HFFc6 (cell line): ENCODE measurements around the gene WFDC1. TPM values are rescaled to one million over a fixed set of nuclear protein-coding genes. Genes with fewer than 3 reads are reported as not detected.

Experiments used
- DNase-seq: peaks from one replicate; pipeline ENCODE4 v3.0.0-alpha.2; 2018
- H3K27ac Mint-ChIP-seq: 2 replicates; pipeline ENCODE4 v1.8.0; 2020; ENCODE audit warnings: mild to moderate bottlenecking, mixed read lengths
- H3K27me3 Mint-ChIP-seq: 2 replicates; pipeline ENCODE4 v1.8.0; 2021; ENCODE audit warnings: mild to moderate bottlenecking, moderate library complexity, mixed read lengths; ENCODE audit not compliant: insufficient read depth
- H3K36me3 Mint-ChIP-seq: 2 replicates; pipeline ENCODE4 v1.8.0; 2021; ENCODE audit warnings: low read depth, mixed read lengths
- H3K4me1 Mint-ChIP-seq: 2 replicates; pipeline ENCODE4 v1.8.0; 2020; ENCODE audit warnings: low read depth, mixed read lengths
- H3K4me3 Mint-ChIP-seq: 2 replicates; pipeline ENCODE4 v1.8.0; 2020; ENCODE audit warnings: mild to moderate bottlenecking, moderate library complexity, mixed read lengths
- H3K9me3 Mint-ChIP-seq: 2 replicates; pipeline ENCODE4 v1.8.0; 2020; ENCODE audit warnings: mild to moderate bottlenecking, mixed read lengths
- total RNA-seq, 6 experiments: library from RNA; stranded (reverse); fragmentation: NEBNext Ultra II Directional; extraction: Animal tissue kit (Norgen Biotek cat#: 25700); gene quantifications; 2 replicates in 1 of 6; 3 replicates in 5 of 6; pipeline ENCODE4 v1.2.3, GENCODE V29; 2021
- TF ChIP-seq, protein P1 (sequence below): fragments of 200-600 bp; sonication (generic); IDR thresholded peaks from 2 replicates; pipeline ENCODE4 v1.5.0; 2021; ENCODE audit warnings: antibody characterized with exemption, mild to moderate bottlenecking

Gene WFDC1
- total RNA-seq, 6 experiments from 2014 or later: 2.4 to 34.5 (median 2.8) TPM

- H3K4me1 Mint-ChIP-seq: peaks cover 19% of the 10 kb centered on the region
- no peaks in the 10 kb centered on the region; the same call in 1 of the 2 replicates for H3K9me3 Mint-ChIP-seq
- H3K27ac Mint-ChIP-seq: no peak overlapping the region
- no peak overlapping the region for H3K4me3 Mint-ChIP-seq
- peaks cover 4% of the 10 kb centered on the region; the same call in 1 of the 2 replicates for H3K36me3 Mint-ChIP-seq
- DNase-seq: no peak
- peaks cover 44% of the 10 kb centered on the region for H3K27me3 Mint-ChIP-seq
- TF ChIP-seq, protein P1, sequence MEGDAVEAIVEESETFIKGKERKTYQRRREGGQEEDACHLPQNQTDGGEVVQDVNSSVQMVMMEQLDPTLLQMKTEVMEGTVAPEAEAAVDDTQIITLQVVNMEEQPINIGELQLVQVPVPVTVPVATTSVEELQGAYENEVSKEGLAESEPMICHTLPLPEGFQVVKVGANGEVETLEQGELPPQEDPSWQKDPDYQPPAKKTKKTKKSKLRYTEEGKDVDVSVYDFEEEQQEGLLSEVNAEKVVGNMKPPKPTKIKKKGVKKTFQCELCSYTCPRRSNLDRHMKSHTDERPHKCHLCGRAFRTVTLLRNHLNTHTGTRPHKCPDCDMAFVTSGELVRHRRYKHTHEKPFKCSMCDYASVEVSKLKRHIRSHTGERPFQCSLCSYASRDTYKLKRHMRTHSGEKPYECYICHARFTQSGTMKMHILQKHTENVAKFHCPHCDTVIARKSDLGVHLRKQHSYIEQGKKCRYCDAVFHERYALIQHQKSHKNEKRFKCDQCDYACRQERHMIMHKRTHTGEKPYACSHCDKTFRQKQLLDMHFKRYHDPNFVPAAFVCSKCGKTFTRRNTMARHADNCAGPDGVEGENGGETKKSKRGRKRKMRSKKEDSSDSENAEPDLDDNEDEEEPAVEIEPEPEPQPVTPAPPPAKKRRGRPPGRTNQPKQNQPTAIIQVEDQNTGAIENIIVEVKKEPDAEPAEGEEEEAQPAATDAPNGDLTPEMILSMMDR: no peak
Observed at GRCh38 chr16:84283314-84284153, 11.1 kb upstream of the WFDC1 start.

DNA sequence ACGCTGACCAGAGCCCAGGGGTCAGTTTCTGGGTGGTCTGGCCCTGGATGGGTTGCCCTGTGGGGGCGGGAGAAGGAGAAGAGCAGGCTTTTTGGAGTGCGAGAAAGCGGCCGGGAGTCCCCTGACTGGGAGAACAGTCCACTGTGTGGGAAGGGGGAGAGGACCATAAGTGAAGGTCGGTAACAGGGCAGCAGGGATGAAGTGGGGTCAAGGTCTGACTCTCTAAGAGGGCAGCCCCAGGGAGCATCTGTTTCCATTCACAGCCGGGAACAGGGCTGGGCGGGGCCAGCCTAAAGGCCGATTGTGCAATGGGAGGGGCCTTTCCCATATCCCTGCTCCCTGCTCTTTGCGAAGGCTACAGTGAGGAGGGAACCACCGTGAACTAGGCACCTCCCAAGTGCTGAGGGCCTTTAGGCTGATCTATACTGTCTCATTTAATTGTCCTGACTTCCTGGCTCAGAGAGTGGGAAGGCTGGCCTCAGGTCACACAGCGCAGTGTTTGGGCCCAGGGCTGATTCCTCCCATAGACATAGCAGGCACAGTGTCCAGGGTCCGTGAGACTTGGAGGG lies 10.4 kb upstream of the WFDC1 start:
- H3K27ac Mint-ChIP-seq: no peak overlapping the region

DNA sequence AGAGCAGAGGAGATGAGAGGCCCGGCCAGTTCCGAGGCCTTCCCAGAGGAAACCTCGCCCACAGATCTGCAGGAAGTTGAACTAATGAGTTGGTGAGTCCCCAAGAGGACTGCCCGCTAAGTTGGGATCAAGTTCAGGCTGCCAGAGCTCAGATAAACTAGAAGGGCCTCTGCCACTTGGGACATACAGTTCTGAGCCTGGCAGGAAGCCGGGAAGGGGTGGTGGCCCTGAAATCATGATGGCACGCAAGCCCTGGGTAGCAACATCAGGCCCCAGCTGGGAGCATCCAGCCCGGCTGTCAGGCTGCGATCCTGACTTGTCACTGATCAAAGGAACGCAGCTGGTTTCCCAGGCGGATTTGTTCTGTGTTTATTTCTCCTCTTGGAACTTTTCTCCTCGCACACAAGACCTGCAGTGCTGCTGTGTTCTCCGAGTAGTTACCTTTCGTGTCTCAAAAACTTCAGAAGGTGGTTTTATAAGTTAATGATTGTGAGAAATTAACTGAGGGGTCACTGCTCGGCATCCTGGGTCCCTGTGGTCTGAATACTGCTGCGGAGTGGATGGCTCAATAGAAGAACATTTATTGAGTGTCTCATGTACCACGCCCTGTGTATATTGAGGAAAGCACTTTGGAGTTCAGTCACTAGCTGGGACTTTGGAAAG lies 8.0 kb upstream of the WFDC1 start:
- TF ChIP-seq, protein P1: no peak
- DNase-seq: no peak
- Mint-ChIP-seq H3K27me3 (peaks cover 59% of the 10 kb centered on the region), H3K4me3 (no peak overlapping the region), H3K4me1 (peaks cover 19% of the 10 kb centered on the region), H3K36me3 (peaks cover 5% of the 10 kb centered on the region; the same call in 1 of the 2 replicates), H3K9me3 (no peaks in the 10 kb centered on the region; the same call in 1 of the 2 replicates), H3K27ac (no peak overlapping the region)

More for the DNA sequence above, 10.4 kb upstream of the WFDC1 start:
- Mint-ChIP-seq H3K4me3 (no peak overlapping the region), H3K27me3 (peaks cover 50% of the 10 kb centered on the region), H3K36me3 (peaks cover 5% of the 10 kb centered on the region; the same call in 1 of the 2 replicates), H3K4me1 (peaks cover 19% of the 10 kb centered on the region), H3K9me3 (no peaks in the 10 kb centered on the region; the same call in 1 of the 2 replicates)
- TF ChIP-seq, protein P1: no peak
- DNase-seq: no peak

DNA sequence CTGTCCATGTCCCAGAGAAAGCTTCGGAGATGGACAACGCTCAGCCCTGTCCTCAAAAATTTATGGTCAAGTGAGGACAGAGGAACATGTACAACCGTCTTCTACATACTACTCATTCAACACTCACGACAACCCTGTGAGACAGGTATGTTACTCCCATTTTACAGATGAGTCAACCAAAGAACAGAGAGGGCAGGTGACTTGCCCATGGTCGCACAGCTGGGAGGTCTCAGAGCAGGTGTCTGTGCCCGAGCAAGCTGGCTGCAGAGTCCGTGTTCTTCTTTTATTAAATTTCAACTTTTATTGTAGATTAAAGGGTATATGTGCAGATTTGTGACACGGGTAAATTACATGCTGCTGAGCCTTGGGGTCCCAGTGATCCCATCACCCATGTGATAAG lies 5.8 kb upstream of the WFDC1 start:
- no peak overlapping the region for H3K4me3 Mint-ChIP-seq
- no peak for DNase-seq
- H3K27ac Mint-ChIP-seq: no peak overlapping the region
- no peaks in the 10 kb centered on the region; the same call in 1 of the 2 replicates for H3K9me3 Mint-ChIP-seq
- peaks cover 5% of the 10 kb centered on the region; the same call in 1 of the 2 replicates for H3K36me3 Mint-ChIP-seq
- TF ChIP-seq, protein P1: no peak
- peaks cover 10% of the 10 kb centered on the region for H3K4me1 Mint-ChIP-seq
- peaks cover 55% of the 10 kb centered on the region for H3K27me3 Mint-ChIP-seq

- Mint-ChIP-seq H3K4me1 (peaks cover 16% of the 10 kb centered on the region), H3K36me3 (peaks cover 5% of the 10 kb centered on the region; the same call in 1 of the 2 replicates), H3K27ac (no peak overlapping the region), H3K4me3 (no peak overlapping the region), H3K27me3 (peaks cover 64% of the 10 kb centered on the region), H3K9me3 (no peaks in the 10 kb centered on the region; the same call in 1 of the 2 replicates)
- TF ChIP-seq, protein P1: no peak
- no peak for DNase-seq
Observed at GRCh38 chr16:84291226-84291625, 3.5 kb upstream of the WFDC1 start.
